AG20443 (cell line): ENCODE results near the gene ENOX1.

Source experiments
- DNase-seq: peaks from one replicate; pipeline ENCODE4 v3.0.0; 2012; ENCODE audit warnings: low spot score, mixed read lengths

ENOX1 gene

DNA sequence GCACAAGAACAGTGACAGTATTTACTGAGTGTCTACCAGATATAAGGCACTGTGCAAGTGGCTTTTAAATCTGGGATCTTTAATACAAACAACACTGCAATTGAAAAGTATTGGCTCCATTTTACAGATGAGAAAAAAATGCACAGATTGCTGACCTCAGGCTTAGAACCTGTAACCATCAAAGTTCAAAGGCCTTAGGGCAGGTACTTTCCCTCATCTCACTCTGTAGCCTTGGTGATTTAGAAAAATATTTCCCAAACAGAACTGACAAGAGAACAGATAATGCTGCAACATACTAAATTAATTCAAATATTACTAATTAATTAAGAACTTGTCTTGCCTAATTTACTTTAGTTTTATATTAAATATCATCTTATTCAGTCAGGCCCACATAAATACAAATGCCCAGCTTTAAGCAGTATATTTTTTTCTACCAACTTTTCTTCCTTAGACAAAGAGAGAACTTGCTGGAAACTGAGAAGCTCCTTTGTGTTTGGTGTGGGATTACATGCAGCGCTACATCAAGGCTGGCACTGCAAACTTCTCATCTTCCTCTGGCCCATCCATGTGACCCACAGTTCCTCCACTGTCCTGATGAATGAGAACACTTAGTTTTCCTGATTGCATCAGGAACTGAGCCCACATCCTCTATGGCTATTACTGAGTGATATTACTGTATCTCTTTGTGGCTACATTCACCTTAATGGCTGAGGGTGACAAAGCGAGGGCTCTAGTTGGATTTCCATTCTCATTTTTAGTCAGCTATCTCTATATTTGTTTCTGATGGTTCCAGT is 302.1 kb downstream of the ENOX1 start:
- no peak for DNase-seq

DNA sequence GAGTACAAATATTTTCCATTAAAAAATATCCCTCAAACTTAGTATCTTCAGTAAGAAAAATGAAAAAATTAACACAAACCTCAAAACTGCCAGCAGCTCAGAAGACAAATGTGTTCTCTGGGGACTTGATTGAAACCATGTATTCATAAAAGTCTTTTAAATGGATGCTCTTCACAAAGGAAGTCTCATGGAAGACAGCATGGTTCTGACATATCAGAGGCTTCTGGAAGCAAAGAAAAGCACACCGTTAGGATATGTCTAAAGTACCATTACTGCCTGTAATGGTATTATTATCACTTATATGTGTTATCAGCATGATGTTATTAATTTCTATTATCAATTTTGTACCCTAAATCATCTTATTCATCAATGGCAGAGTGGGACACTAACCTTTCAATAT is 302.8 kb downstream of the ENOX1 start:
- no peak for DNase-seq

DNA sequence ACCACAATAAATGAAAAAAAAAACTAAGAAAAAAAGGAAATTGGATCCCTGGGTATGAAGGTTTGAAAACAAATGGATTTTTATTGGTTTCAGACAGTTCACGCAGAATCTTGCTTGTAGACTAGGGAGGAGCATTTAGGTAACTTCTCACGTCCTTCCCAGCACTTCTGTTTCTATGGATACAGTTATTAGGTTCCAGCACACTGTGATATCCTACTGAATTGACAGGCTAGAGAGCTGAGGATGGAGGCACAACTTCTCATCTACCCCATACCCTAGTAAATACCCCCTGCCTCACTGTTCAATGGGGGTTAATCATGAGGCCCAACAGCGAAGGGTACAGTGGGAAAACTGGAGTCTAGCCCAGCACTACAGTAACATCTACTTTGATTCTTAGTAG is 304.1 kb downstream of the ENOX1 start:
- DNase-seq = no peak

DNA sequence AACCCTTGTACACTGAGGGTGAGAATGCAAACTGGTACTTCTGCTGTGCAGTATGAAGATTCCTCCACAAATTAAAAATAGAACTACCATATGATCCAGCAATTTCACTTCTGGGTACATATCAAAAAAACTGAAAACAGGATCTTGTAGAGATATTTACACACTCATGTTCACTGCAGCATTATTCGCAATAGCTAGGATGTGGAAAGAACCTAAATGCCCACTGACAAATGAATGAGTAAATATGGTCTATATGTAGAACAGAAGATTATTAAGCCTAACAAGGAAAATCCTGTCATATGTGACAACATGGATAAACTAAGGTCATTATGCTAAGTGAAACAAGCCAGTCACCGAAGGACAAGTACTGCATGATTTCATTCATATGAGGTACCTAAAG is 304.7 kb downstream of the ENOX1 start:
- no peak for DNase-seq

DNA sequence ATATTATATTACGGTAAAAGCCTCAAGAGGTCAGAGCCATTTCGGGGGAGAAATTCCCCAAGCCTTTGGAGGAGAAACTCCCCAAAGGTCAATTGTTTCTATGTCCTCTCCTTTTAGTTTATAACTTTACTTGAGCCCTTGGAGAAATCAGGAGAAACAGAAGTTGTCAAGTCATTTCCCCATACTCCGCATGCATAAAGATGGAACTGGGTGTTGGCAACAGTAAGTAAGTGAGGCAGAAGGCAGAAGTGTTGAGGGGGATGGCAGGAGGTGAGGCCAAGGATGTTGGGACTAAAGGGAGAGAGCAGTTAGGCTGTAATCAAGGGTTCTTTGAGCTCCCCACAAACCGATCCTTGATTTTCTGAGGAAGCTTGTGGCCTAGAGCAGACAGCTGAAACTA is 307.9 kb downstream of the ENOX1 start:
- DNase-seq = no peak

DNA sequence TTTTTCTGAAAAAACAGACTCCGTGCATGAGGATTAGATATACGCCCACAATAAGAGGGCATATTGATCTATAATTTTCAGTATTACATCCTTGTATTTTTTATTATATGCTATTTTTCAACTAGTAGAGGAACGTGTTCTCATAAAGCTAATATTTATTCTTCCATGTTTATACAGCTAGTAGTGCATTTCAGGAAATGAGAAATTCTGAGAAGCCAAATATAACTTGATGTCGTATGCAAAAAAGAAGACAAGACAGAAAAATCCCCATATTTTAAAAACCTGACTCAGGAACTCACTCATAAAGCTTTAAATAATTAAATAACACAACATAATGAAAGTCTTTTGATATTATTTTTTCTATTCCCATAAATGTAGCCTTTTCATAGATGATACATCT is 308.6 kb downstream of the ENOX1 start:
- no peak for DNase-seq

DNA sequence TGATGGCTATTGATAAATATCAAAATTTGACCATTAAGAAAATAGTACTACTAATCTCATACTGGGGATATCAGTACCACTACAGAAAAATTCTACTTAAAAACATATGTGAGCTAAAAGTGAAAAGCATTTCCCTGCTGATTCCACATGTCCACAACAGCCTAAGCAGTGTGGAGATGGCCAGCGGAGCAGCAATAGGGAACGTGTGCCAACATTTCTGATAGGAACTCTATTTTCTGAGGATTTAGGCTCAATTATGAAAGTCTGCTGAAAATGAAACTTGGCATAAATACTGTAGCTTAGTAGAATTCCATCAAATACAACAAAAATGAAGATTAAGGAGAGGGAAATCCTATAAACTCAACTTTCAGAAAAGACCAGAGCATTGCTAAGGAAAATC is 311.6 kb downstream of the ENOX1 start:
- no peak for DNase-seq

DNA sequence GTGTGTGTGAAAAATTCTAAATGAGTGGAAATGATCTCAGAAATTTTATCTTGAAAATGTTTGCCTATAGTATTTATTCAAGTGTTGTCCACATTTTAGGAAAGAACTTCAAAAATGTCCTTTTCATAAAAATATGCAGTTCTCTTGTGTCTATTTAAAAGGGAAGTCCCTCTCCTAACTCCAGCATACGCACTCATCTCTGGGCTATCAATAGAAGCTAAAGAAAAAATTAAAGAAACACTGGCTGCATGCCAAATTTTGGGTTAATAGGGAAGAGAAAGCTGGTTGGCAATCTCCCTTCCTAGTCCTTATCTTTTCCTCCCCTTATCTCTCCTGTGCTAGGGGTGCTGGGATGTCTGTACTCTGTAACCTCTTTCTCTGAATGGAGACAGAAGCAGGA is 313.3 kb downstream of the ENOX1 start:
- no peak for DNase-seq

DNA sequence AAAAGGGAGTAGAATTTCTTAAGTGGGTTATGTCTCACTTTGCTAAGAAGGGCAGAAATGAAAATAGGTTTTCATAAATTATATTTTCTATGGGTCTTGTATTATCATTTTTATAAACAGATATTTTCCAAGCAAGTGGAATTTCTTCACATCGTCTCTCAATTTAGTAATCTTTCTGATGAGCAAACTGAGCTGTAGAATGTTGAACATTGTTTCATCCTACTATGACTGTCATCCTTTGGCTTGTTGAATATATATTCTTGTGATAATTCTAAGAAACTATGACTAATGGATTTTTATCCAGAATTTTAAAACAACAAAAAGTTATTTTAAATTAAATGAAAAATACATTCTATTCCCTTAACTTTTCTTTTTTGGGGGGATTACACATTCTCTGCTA is 313.8 kb downstream of the ENOX1 start:
- no peak for DNase-seq

DNA sequence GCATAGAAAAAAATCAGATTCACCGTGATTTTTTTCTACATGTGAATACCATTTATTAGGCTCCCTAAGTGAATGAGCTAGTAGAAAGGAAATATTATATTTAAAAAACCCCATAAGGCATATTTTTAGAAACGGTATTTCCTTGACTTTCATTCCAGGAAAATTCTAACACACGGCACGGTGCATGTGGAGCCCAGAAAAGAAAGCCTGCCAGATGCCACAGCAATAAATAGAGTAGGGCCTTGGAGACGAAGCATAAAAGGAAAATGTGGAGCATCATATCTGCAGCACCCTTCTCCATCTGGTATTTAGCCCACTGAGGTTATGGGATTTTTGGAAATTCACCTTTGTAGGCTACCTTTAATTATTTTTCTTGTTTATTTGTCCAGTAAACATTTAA is 314.4 kb downstream of the ENOX1 start:
- DNase-seq = no peak

DNA sequence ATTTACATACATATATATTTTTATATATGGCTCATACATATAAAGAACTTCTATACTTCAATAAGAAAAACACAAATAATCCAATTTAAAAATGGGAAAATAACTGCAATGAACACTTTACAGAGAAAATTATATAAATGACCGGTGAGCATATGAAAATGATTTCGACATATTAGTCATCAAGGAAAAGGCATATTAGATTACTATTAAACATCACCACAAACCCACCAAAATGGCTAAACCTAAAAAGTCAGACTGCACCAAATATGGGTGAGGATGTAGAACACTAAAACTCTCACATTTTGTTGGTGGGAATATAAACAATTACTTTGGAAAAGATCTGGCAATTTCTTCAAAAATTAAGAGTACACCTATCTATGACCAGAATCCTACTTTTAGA is 316.2 kb downstream of the ENOX1 start:
- no peak for DNase-seq

DNA sequence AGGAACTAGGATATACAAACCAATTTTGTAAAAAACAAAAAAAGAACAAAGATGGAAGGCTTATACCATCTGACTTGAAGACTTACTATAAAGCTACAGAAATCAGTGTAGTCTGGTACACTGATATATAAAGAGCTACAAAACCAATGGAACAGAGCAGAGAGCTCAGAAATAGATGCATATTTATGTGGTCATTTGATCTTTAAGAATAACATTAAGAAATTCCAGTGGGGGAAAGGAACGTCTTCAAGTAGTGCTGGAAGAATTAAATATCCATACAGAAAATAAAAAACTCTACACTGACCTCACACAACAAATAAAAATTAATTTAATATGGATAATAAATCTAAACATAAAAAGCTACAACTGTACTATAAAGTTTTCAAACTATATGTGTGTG is 317.0 kb downstream of the ENOX1 start:
- no peak for DNase-seq

DNA sequence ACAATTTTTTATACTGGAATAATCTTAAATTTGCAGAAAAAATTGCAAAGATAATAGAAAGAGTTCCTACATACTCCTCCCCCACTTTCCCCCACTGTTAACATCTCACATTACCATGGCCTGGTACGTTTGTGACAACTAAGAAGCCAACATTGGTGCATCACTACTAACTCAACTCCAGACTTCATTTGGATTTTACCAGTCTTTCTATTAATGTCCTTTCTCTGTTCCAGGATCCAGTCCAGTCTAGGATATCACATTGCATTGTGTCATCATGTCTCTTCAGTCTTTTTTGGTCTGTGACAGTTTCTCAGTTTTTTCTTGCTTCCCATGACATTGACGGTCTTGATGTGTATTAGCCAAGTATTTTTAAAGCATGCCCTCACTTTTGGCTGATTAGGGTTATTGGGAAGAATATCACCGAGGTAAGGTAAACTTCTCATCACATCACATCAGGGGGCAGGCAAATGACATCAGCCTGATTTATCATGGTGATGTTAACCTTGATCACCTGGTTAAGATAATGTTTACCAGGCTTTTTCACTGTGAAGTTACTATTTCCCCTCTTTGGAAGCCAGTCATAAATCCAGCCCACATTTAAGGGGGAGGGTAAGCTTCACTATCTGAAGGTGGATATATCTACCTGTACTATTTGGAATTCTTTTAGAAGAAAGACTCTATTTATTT is 322.1 kb downstream of the ENOX1 start:
- DNase-seq = no peak

DNA sequence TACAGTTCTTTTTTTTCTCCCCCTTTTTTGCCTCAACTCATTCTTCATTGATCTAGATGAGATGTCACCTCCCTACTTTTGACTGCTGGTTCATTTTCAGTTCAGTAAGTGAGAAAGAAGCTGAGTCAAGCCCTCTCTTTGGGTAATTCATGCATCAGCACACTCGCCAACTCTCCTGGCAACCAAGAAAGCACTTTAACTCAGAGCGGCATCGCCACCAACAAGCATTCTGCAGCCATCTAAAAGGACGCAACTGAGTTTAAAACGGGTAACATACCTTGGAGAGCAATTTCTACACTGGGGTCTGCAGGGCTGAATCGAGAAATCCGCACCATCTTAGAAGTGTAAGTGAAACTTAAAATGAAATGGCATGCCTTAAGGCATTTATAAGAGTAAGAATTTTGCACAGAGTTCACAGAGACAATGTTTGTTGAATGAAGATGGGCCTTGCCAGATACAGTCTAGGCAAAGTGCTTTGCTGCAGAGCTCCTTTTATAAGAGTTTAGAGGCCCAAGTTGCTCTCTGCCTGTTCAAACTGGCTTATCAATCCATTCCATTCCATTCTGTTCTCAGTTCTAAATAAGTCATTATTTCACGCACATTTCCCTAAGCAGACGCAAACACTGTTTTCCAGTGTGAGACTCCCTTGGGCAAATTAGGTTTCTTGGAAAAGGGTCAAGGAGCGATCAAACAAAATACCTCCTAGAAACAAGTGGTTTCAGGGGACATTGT is 338.0 kb downstream of the ENOX1 start:
- DNase-seq = no peak

DNA sequence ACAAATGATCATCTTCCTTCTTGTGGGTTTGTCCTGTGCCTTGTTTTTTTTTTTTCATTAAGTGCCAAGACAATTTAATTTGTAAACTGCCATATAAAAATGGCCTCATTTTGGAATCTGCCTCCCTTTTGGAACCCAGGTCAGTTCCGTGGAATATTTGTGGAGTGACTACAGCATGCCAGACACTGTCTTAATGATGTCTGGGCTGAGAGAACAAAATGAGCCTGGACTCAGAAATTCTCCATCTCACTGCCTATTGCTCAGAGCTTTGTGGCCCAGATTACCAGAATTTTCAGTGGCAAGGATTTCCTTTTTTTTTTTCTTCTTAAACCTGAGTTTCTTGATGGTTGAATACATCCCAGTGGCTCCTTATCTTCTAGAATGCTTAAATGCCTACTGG is 340.6 kb downstream of the ENOX1 start:
- DNase-seq = peak; percentile 49

DNA sequence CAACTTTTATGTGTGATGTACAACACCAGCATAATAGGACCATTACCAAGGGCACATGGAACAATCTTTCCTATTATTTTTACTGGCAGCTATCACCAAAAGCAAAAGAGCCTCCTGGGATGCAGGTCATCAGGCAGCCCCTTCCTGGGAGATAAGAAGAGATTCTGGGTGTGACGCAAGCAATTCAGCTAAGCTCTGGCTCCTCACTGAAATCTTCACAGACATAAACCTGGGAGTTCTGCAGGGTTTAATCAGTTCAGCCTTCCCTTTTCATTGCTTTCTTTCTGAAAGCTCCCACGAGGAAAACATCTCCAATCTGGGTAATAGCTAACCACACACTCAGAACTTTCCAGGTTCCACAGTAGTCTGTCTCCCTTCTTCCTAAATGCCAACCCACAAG is 341.1 kb downstream of the ENOX1 start:
- DNase-seq = no peak

DNA sequence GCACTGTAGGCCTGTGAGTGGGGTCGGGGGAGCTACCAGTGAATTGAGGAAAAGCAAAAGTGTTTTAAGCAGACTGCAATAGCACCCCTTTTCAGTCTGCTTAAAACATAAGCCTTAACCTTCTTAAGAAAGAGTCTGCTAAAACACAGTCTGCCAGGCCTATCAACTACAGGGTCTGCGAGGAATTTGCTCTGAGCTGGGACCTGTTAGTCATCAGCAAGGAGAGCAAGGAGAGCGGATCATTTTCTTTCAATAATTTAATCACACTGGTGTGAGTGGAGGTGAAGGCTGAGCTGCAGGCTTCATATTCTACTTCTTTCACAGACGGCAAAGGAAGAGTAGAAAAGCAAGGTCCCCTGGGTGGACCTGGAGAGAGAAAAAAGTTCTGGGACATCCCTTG is 342.7 kb downstream of the ENOX1 start:
- DNase-seq = no peak

DNA sequence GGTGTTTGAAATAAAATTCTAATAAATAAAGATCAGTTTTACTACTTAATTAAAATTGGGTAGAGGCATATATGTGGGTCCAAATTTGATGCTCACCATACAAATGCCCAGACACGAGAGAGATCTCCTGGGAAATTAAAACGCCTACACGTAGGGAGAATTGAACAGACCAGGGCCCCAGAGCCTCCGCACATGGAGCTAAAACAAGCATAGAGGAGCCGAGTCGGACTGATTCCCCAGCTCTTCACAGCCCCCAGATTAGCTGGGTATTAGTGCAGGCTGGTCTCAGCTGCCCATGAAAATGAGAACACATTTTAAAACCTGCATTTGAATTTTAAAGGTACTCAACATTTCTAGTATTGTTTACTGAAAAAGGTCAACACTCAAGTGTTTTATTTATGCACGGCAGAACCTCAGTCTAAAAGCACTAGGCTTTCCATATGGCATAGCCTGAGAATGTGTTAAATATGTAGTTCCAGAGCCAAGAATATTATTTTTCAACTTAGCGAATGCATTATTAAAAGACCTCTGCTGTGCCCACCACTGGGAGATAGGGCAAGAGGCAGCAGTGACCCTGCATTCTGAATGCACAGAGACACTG is 344.8 kb downstream of the ENOX1 start:
- DNase-seq = no peak

DNA sequence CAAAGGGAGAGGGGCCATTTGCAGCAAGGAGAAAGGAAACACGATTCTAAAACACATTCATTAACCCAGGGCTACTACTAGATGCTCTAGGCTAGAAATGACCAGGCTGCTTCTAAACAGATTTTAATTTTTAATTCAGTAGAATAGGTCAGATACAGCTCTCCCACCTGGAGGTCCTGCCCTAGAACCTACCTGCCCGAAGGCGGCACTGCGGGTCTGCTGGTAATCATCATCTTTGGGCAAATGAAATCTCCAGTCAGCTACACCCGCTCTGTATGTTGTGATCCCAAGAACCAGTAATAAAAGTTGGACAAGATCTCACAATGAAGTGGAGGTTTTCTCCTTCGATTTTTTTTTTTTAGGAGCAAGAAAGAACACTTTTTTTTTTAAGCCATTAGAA is 345.3 kb downstream of the ENOX1 start:
- DNase-seq = no peak

DNA sequence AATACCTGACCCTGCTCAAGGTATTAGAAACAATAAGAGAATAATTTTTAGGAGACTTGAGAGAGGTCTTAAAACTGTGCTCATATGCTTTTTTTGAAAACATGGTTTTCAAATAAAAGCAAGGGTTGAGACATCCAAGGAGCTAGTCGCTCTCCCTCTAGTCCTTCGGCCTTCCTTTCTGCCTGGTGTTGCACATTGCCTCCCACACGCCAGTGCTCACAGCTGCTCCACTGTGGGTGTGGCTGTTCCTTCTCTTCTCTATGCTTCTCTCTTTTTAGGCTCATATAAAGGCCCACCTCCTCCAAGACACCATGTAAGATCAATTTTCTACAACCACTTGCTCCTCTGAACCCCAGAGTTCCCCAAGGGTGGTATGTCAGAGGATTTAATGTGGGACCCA is 352.6 kb downstream of the ENOX1 start:
- no peak for DNase-seq

DNA sequence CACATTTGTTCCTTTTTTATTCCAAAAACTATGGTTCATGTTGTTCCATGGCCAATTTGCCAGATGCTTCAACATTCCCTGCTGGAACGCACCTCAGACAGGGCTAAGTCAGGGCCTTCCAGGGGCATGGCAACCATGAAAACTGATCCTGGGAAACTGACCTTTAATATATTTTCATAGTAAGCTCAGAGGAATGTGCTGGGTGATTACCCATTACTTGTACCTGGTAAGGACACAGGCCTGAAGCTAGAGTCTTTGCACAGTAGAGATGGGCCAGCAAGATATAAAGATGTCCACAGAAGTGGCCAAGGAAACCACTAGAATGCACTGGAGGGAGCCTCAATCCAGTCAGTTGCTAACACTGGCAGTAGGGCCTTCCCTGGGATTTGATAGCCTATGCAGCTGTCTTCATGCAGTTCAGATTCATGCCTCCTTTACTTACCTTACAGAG is 353.1 kb downstream of the ENOX1 start:
- no peak for DNase-seq

DNA sequence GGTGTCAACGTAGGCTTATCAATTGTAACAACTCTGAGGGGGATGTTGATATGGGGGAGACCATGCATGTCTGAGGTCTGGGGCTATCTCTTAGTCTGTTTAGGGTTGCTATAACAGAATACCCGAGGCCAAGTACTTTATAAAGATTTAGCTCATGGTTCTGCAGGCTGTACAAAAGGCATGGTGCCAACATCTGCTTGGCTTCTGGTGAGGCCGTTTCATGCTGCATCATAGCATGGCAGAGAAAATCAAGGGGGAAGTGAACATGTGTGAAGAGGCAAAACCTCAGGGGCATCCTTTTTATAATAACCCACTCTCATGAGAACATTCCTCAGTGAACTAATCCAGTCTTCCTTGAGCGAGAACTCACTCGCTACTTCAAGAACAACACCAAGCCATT is 353.8 kb downstream of the ENOX1 start:
- DNase-seq = no peak

DNA sequence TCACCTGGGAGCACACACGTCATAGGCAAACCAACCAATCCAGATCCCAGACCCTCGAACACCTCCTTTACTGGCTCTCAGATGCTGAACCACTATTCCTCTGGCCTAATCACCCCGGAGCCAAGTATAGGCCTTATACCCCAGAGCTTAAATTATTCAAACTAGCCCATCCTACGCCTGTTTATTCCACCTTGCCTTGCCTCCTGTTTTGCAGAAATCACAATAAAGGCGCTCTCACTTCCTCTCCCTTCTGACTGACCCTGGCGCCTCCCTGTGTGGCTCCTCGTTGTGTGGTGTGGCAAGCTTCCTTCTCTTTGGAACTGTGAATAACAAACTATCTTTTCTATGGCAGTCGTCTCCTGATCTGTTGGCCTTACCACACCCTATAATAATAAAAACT is 354.9 kb downstream of the ENOX1 start:
- DNase-seq = no peak
